ENCODE results near the gene ACOX2.

ACOX2 gene

DNA sequence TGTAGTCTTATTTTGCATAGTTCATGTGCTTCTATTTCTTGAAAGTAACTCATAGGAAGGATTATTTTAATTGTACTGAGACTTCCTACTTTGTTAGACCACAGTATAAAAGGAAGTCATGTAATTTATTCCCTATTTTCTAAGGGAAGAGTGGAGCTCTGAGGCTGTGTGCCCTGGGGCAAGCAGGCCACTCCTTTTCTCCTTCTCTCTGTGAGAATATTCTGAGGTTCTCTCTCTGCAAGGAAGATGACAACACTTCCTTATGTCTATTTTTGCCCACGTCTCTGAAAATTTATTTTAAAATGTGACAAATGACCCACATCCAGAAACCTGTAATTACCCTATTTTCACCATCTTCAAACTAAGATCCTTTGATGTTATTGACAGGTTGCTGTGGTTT lies 34.1 kb downstream of the ACOX2 start:
- DNase-seq = no peak

DNA sequence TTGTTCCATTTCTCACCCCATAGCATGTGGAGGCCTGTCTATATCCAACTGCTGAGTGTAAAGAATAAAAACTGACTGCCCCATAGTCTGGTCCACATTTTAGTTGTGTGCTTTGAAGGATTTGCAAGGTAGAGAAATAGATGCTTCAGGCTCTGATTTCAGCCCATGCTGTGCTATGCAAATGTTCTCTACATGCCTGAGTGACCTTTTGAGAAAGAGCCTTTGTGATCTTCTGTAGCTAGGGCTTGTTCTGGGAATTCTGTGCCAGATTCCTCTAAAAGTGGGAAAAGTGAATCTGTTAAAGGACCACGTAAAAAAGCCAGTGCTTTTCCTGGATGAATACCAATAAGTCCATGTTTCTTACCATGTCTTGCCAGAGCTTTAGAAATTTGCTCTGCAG lies 39.9 kb downstream of the ACOX2 start:
- no peak for DNase-seq

DNA sequence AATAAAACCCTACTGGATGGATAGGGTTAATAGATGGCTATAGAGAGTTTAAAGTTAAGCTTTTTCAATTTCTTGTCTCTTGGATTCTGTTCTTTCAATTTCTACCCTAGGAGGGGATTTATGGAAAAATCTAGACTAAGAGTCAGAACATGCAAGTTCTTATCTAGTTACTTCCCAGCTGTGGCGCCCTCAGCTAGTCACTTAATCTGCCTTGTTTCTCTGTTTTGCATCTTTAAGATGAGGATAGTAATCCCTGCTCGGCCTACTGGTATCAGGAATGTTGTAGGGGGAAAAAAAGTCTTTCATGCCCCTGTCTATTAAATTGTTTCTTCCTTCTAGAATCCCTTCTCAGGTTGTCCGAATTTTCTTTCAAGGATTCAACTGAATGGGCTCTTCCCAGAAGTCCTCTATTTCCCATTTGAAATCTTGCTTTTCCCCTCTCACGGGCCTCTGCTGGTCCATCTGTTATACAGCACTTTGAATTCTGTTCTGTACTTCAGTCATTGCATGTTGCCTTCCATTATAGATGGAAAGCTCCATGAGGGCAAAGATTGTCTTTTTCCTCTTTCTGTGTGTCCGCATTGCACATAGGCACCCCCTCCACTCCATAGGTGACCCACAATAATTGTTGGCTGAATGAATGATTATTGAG lies 40.7 kb downstream of the ACOX2 start:
- no peak for DNase-seq

DNA sequence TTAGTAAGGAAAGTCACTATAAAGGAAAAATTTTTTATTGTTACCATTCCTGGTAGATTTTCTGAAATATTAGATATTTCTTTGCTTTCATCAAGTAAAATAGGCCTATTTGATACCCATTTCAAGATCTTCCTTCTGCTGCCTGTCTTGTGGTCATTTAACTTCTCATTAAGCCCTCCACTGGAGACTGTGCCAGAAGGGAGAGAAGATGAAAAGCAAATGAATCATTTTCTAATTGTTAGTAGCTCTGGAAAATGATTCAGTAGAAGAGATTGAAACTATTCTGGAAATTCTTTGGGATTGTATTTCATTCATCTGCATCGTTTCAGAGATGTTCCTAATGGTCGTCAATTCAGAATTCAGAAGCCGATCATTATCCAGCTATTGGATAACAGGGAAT lies 41.9 kb downstream of the ACOX2 start:
- DNase-seq = no peak

DNA sequence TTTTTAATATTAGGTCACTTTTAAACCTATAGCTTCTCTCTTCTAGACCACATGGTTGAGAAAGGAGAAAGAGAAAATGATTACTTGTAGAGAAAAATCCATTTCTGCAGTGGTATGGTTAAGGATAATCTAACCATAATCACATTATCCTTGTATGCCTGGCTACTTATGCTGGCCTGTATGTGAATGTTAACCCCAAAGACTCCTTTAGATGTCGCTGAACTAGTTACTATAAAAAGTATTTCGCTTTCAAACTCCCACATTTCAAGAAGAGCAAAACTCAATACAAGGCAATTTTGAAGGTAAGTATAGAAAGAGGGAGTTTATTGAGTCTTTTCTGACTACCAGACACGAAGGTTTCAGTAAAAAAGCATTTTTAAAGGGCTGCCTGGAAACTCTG lies 42.9 kb downstream of the ACOX2 start:
- DNase-seq = no peak

DNA sequence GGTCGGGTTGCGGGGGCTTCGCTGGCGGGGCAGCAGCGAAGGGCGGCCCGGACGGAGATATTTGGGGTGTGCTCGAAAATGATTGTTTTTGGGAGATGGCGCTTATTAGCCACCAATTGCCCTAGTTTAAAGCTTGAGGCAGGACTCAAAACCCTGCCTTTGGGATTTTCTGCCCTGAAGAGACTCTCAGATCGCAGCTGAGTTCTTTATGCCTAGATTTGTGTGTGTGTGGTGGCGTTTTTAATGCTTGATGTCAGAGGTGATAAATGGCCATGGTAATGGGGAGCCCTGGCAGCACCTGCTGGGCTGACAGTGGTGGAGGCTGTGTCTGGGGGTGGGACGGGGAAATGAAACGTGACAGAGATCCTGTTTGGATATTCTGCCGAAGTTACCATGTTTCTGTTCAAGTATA lies 44.5 kb downstream of the ACOX2 start:
- DNase-seq = no peak

DNA sequence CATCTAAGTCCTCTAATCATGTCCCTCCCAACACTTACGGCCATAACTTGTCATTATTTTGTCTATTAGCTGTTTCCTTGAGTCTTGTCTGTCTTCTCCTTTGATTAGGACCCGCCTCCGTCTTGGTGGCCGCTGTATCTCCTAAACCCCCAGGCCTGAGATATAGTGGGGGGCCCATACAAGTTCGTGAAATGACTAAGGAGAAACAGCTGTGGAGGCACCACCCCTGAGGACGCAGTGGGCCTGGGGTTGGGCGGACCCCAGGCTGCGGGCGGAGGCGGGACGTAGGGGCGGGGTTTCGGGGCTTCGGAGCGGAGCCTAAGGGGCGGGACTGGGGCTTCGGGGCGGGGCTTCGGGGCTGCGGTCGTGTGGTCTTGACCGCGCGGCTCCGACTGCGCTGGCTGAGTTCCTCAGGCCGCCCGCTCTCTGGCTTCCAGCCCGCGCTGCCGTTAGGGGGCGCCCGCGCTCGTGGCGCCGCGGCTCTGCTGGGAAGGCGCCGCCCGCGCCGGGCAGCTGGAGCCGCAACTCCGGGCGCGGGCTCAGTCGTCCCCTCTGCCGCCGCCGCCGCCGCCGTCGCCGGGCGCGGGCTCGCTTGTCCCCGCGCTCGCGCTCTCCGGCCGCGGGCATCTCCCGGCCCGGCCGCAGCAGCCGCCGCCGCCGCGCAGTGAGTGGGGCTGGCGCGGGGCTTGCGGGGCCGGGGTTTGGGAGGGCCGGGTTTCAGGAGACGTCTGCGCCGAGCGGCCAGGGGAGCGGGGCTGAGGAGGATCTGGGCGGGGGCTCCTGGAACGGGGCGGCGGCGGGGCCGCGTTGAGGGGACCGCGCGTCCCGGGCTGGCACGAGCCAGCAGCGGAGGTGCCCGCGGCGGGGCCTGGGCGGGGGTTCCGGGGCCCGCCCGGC lies 45.2 kb downstream of the ACOX2 start, which contains the start of gene KCTD6:
KCTD6 (plus strand) TSS at position 591 of the 897 bp plus-strand sequence. CDS start 6,660 bp downstream, outside the sequence.
- peak; percentile 67 for DNase-seq

DNA sequence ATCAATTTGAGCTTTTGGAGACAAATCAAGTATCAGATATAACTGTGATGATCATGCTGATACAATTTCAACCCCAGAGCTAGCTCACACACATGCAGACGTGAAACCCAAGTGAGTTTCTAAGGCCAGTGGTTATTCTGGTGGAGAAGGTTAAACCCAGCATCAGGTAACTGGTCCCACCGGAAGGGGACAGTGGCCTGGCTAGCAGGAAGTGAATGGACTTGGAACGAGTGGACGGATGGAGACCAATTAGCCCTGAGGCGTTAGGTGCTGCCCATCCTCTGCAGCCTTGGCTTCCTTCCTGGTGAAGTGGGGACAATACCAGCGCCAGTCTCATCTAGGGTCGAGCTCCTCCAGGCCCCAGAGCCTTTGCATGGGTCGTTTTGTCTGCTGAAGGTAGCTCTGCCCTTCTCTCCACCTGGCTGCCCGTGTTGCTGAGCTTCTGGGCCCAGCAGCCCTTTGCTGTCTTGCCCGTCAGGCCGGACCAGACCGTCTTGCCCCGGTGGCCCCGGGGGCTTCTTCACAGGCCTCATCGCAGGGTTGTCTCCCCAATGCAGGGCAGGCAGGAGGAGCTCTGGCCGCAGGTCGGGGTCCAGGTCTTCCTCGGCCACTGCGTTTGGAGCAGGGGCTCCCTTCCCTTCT lies 46.0 kb downstream of the ACOX2 start:
- DNase-seq = no peak

DNA sequence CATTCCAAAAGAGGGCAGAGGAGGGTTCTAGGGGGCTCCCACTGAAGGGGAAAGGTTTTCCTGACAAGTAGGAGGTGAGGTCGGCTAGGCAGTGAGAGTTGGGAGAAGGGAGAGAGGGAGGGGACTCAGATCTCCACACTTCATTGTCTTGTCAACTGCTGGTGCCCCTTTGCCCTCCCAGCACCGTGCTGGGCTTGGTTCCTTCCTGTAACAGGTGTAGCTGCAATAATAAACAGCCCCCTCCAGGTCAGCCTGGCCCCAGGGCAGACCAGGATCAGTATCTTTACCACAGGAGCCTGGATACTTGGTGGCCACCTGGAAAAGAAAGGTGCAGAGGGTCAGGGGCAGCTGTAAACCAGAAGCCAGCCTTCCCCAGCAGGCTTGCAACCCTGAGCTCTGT lies 48.0 kb downstream of the ACOX2 start:
- DNase-seq = no peak

DNA sequence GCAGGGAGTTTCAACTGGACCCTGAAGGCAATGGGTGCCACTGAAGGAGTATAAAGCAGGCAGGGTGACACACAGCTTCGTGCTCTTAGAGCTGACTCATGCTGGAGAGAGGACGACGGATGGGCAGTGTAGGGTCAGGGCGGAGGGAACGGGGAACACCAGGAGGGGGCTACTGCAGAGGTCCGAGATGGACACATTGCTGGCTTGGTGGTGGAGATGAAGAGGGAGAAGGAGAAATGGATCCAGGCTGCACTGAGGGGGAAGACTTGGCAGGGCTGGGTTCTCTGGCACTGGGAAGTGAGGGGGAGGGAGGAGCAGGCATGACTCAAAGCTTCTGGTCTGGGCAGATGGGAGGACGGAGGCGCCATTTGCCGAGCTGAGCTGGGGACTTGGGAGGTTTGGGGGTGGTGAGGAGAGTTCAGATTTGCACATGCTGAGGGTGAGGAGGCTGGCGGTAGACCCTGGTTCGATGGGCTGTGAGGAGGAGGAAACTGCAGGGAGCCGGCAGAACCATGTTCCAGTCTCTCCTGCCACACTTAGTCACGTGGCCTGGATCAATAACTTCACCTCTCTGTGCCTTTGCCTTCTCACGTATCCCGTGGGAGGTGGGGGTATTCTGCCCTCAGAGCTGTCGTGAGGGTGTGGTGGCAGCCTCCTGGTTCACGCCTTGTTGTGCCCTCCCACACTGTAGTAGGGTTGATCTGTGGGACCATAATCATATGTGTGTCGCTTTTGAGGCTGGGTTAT lies 49.7 kb downstream of the ACOX2 start:
- no peak for DNase-seq

DNA sequence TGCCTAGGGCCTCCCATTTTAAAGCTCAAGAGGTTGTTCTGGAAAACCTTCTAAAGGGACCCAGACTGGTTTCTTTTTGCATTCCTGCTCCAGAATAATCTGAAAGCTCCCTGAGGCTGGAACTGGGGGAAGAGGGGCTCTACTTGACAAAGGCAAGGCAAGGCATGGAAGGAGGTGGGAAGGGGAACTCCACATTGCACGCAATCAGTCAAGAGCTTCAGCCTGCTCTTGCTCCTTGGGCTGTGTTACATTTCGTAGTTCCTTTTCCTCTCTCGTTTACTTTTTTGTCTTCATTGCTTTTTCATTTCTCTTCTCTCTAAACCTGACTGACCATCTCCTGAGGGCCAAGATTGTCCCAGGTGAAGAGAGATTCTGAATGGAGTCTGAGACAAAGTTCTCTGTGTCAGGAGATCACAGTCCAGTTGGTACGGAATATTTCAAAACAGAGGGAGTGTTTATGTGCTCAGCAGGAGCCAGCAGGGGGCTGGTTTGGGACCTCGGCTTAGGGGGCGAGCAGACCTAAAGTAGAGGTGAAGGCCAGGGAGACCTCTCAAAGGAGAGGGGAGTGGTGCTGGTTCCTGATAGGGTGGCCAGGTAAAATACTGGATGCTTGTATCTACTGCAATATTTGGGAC lies 51.1 kb downstream of the ACOX2 start:
- DNase-seq = no peak

DNA sequence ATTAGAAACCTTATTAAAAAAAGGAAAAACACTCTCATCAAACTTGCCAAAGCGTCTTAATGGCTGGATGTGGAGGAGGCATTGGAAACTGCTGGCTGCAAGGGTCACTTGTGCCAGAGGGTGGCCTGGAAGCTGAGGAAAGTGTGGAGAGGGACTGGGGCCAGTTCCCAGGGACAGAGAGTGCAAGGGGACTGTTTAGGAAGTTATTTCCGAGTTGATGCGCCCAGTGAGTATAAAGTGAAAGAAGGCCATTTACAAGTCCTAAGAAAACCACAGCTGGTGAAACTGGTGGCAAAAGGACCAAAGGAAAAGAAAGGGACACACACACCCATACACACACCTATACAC lies 52.3 kb downstream of the ACOX2 start:
- no peak for DNase-seq

DNA sequence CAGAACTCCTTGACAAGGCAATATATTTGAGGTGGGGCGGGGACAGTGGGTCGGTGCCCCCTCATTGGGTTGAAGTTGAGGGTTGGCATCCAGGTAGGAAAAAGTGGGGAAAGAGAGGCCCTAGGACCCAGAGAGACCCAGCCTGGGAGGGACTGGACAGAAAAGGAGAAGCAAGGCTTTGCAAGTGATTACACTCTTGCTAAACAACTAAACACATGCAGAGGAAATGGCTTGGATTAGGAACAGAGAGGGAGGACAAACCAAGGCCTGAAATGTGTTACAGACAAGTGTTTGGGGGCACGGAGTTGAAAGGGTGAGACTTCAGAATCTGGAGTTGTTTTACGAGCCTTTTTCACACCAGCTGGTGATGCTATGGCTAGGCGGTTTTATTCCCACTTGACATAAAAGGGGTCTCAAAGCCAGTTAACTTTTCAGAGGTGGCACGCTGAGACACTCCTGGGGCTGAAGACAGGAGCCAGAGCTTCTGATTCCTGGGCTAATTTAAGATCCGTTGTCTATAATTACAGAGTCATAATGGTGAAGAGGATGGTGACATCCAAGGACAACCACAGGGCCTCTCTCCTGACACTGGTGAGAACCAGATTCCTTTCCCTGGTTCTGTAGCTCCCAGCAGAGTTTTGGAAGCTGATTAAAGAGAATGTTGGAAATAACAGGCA lies 52.8 kb downstream of the ACOX2 start:
- DNase-seq = no peak

DNA sequence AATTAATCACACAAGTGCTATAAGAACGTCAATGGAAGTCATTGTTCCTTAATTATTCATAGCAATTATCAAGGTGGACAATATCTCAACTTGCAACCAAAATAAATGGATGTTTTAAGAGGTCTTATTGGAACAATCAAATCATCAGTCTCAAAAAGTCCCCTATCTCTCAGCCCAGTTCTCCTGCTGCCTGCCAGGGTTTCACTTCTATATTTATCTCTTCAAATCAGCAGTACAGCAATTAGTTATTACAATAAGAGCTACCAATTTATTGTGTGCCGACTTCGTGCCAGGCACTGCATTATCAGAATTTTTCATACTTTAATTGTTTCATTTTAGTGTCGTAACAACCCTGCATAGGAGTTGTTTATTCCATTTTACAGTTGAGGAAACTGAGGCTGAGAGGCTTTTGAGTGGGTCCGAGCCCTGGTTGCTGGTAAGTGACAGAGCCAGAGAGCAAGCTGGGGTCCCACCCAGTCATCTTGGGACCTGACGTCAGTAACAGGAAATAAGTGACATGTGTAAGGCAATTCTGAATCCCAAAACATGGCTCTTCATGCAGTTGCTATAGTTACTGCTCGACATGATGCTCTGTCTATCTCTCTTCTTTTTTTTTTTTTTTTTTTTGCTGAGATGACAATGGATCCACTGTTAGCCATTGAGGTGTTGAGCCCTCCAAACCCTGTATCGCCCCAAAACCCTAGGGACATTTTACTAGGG lies 53.9 kb downstream of the ACOX2 start:
- no peak for DNase-seq

DNA sequence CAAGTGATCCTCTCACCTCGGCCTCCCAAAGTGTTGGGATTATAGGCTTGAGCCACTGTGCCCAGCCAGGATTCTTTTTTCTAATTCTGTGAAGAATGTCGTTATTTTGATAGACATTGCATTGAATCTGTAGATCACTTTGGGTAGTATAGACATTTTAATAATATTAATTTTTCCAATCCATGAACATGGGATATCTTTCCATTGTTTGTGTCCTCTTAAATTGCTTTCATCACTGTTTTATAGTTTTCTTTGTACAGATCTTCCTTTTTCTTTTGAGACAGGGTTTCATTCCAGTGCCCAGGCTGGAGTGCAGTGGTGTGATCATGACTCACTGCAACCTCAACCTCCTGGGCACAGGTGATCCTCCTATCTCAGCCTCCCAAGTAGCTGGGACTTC lies 56.7 kb downstream of the ACOX2 start:
- no peak for DNase-seq

DNA sequence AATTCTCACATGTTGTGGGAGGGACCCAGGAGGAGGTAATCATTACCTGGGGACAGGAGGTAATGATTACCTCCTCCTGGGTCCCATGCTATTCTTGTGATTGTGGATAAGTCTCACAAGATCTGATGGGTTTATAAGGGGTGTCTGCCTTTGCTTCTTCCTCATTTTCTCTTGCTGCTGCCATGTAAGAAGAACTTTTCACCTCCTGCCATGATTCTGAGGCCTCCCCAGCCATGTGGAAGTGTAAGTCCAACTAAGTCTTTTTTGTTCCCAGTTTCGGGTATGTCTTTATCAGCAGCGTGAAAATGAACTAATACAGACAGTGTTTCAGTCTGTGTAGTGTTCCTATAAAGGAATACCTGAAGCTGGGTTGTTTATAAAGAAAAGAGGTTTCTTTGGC lies 58.2 kb downstream of the ACOX2 start:
- DNase-seq = no peak

DNA sequence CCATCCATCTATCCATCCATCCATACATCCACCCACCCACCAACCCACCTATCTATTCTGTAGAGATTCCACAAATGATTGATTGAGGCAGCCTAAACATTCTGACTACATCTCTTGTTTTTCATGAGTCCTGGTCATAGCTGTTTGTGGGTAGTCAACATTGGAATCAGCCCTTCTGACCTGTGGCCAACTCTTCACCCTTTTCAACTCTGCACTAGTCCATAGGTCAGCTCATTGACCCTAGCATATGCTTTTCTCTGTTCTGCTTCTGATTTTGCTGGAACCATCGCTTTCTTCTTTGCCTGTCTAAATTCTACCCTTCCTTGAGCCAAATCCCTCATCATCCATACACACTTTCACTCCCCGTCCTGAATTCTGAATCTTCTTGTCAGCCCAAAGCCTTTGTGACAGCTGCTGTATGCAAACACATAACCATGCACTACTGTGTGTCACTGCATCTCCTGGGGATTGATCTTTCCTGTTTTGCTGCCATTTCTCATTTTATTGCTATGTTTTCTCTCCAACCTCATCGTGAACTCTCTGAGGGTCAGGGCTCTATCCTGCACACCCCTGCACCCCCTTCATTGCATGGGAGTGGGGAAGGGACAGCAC lies 61.9 kb downstream of the ACOX2 start:
- no peak for DNase-seq

DNA sequence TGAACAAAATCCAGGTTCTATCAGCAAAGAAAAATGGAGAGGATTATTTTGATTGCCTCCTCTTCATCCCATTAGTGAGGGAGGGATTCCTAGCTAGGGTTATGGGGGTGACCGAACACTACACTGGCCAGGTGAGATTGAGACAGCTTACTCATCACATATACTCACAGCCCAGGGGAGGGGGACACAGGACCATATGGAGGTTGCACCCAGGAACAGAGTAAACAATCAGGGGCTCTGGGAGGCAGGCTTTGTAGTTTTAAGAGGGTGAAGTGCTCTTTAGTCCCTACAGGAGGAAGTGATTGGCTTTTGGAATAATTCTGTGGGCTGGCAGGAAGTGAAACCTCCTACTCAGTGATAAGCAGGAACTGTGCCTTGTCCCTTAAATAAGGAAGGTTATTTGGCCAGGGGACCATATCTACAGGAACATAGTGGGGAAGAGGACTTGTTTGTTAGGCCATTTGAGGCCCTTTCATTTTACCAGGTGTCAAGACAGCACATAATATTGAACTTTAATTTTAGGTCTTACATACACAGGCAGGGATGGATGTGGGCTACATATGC lies 62.6 kb downstream of the ACOX2 start:
- DNase-seq = no peak

DNA sequence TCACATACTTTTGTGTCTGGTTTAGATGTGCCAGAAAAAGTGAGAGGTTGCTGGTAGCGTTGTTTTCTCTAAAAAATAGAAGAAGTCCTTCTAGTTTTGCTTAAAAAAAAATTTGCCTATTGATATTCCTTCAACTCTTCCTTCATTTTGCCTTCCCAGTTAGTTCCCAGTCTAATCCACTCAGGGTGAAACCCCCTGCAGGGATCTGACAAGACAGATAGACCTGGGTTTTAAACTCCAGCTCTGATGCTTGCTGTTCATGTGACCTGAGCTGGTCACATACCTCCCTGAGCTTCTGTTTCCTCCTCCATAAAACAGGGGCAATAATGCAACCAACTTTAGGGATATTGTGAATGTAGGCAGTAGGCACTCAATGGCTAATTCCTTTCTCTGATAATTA lies 63.7 kb downstream of the ACOX2 start:
- DNase-seq = no peak

DNA sequence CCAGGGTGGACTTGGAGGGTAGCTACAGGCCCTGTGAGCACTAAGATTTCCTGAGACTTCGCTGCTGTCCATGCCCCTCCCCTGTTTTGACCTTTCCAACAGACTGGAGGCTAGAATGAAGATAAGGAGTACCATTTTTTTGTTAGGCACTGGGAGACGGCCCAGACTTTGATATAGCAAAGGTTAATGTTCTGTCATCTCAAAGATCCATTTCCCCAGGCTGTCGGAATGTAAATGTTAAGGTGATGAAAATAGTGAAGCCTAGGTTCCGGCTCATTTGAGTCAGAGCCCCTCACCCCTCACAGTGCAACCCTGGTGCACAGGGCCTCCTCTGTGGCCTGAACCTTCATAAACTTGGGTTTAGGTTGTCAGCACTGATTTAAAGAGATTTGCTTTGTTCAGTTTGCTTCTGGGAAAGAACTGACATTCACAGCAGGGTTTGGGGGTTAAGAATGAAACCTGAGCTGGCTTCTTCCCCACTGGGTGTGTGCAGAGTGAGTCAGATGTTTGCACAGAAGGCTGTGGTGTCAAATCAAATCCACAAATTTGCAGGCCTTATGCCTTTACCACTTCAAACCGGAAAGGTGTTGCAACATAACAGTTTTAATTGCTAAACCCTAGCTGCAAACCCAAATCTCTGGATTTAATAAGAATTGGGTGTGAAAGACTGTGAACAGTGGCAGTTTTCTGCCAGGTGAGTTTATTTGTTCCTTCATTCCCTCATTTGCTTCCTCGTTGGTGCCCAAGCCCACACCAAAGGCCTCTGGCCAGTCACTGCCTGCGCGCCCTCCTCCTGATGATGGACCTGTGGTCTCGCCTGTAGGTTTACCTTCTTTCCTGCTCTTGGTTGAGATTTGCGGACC lies 65.7 kb downstream of the ACOX2 start:
- DNase-seq = peak; percentile 49
